Stimulated activated memory B cell treated with anti-CD40 and anti-IgM and Interleukin-4, amounts not matched to agents 10 μg/mL and 1 μg/mL and 100 μg/mL, for 72 hours (primary cell): ENCODE measurements around the gene CTNNA3.

Experiments
- ATAC-seq: fragments of 150-1000 bp; cut with Tn5 transposase; 2 replicates; pipeline ENCODE4 v1.10.0; 2021
- H3K27ac Mint-ChIP-seq: one replicate; pipeline ENCODE4 v1.8.0; 2022; ENCODE audit warnings: mild to moderate bottlenecking, mixed read lengths
- H3K27me3 Mint-ChIP-seq: one replicate; pipeline ENCODE4 v1.8.0; 2022; ENCODE audit warnings: mixed read lengths
- H3K36me3 Mint-ChIP-seq: one replicate; pipeline ENCODE4 v1.8.0; 2022; ENCODE audit warnings: mixed read lengths
- H3K4me1 Mint-ChIP-seq: one replicate; pipeline ENCODE4 v1.8.0; 2022; ENCODE audit warnings: mixed read lengths
- H3K4me3 Mint-ChIP-seq: one replicate; pipeline ENCODE4 v1.8.0; 2022; ENCODE audit warnings: mild to moderate bottlenecking, moderate library complexity, mixed read lengths
- H3K9me3 Mint-ChIP-seq: one replicate; pipeline ENCODE4 v1.8.0; 2022; ENCODE audit warnings: mixed read lengths

The CTNNA3 gene

DNA sequence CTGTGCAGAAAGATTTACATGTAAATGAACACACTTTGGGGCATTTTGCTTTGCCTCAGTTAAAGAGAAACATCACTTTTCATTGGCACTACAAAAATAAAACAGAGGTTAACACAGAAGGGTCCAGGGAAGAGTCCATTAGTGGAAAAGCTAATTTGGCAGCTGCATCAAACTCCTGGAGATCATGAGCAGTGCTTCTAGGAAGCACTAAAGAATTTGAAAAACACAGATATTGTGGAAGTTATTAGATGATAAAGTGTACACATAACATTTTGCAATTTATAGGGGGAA is 608.9 kb downstream of the CTNNA3 start:
- Mint-ChIP-seq H3K4me3 (no peak overlapping the region), H3K36me3 (no peaks in the 10 kb centered on the region), H3K4me1 (no peaks in the 10 kb centered on the region), H3K27ac (no peak overlapping the region), H3K27me3 (no peaks in the 10 kb centered on the region), H3K9me3 (no peaks in the 10 kb centered on the region)
- no peak for ATAC-seq

DNA sequence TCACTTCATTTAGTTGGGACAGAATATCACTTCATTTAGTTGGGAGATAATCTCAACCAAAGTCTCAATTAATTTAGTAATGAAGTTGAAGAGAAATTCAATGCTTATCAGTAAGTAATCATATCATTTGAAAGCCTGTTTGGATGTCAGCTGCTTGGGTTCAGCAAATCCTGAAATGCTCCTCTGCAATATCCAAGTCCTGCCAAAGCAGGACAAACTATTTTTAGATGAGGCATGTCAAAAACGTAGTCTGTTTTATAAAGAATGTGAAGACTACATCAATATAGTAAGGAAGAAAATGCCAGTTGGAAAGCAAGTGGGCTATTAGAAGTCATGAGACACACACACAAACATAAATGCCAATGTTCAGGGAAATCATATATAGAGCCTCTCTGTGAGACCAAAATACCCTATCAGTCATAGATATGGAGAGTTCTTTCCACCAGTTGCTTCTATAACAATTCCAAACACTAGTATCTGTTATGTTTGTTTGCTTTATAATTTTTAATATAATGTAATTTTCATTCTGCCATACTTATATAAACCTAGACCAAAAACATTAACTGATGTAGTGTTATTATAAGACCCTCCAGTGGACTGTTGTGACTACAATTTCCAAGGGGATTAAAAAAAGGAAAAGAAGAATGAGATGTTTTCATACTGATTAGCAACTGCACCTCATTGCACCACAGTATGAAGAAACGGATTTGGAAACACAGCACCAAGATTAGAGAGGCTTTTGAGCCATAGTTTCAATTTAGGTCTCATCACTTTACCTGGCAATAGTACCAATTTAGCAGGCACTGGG is 609.5 kb downstream of the CTNNA3 start:
- Mint-ChIP-seq H3K4me3 (no peak overlapping the region), H3K9me3 (no peaks in the 10 kb centered on the region), H3K27ac (no peak overlapping the region), H3K4me1 (no peaks in the 10 kb centered on the region), H3K36me3 (no peaks in the 10 kb centered on the region), H3K27me3 (no peaks in the 10 kb centered on the region)
- ATAC-seq = no peak

GRCh38 chr10:67079126-67079525 is 616.9 kb downstream of the CTNNA3 start:
- H3K27ac Mint-ChIP-seq = no peak overlapping the region
- H3K27me3 Mint-ChIP-seq = no peaks in the 10 kb centered on the region
- no peaks in the 10 kb centered on the region for H3K9me3 Mint-ChIP-seq
- H3K36me3 Mint-ChIP-seq = no peaks in the 10 kb centered on the region
- ATAC-seq = no peak
- no peaks in the 10 kb centered on the region for H3K4me1 Mint-ChIP-seq
- H3K4me3 Mint-ChIP-seq = no peak overlapping the region

- no peak overlapping the region for H3K27ac Mint-ChIP-seq
- H3K4me1 Mint-ChIP-seq = no peaks in the 10 kb centered on the region
- H3K36me3 Mint-ChIP-seq = no peaks in the 10 kb centered on the region
- no peak overlapping the region for H3K4me3 Mint-ChIP-seq
- H3K9me3 Mint-ChIP-seq = peaks cover 2% of the 10 kb centered on the region
- ATAC-seq = no peak
- no peaks in the 10 kb centered on the region for H3K27me3 Mint-ChIP-seq
Measured at GRCh38 chr10:67077376-67077775, 618.6 kb downstream of the CTNNA3 start.

DNA sequence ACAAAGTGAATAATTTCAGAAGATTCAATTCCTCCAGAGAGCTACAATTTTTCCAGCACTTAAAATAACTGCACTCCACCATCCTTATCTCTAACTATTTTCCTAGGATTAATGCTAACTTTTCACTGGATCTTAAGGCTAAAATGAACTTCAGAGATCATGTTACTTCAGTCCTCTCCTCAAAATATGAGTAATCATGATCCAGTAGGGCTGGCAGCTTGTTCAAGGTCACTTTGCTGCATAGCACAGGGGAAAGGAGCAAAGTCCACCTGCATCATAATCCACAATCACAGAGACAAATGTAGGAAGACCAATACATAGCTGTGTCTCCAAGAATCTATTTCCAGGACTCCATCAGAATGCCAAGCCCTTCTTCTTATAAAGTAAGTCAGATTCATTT is 619.9 kb downstream of the CTNNA3 start:
- Mint-ChIP-seq H3K27ac (no peak overlapping the region), H3K36me3 (no peaks in the 10 kb centered on the region), H3K9me3 (peaks cover 2% of the 10 kb centered on the region), H3K4me1 (no peaks in the 10 kb centered on the region), H3K4me3 (no peak overlapping the region), H3K27me3 (no peaks in the 10 kb centered on the region)
- ATAC-seq = no peak

DNA sequence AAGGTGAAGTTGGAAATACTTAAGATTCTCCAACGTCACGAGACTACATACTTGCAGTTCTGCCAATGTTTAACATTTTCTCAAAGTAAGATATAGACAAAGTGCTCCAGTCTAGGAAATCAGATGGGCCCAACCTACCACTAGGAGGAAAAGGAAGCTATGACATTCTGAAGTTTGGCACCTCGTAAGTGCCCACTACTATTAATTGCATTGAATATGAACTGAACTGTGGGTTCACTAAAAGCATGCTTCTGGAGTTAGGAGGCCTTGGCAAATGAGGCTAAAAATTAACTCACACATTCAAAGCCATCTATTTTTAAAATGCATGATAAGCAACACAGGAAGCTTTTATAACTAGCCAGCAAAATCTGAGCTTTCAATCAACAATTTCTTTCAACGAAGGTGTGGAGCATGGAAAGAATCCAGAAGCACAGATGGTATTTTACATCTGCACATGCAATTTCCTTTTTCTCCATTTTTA is 620.5 kb downstream of the CTNNA3 start:
- no peak overlapping the region for H3K4me3 Mint-ChIP-seq
- no peak overlapping the region for H3K27ac Mint-ChIP-seq
- H3K9me3 Mint-ChIP-seq = peaks cover 2% of the 10 kb centered on the region
- no peaks in the 10 kb centered on the region for H3K4me1 Mint-ChIP-seq
- H3K27me3 Mint-ChIP-seq = no peaks in the 10 kb centered on the region
- no peaks in the 10 kb centered on the region for H3K36me3 Mint-ChIP-seq
- no peak for ATAC-seq

- Mint-ChIP-seq H3K4me1 (no peaks in the 10 kb centered on the region), H3K36me3 (no peaks in the 10 kb centered on the region), H3K9me3 (peaks cover 7% of the 10 kb centered on the region), H3K4me3 (no peak overlapping the region), H3K27ac (no peak overlapping the region), H3K27me3 (no peaks in the 10 kb centered on the region)
- no peak for ATAC-seq
Measured at GRCh38 chr10:67072654-67073053, 623.3 kb downstream of the CTNNA3 start.

DNA sequence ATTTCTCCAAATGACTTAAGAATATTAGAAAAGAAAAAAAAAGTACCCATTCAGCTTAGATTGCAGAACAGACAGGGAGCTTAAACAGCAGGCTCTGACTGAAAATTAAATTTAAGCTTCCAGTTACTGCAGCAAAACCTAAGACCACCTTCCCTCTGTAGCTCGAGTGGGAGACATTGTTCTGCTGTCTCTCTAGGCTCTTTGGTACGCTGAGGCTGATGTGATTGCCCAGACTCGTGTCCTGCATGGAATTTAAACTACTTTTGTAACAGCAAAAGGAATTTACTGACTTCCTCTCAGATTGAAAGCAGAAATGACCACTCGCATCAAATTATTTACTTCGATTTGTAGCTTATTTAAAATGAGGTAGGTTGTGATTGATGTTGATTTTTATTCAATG is 645.6 kb downstream of the CTNNA3 start:
- Mint-ChIP-seq H3K4me3 (no peak overlapping the region), H3K4me1 (no peaks in the 10 kb centered on the region), H3K27ac (no peak overlapping the region), H3K36me3 (no peaks in the 10 kb centered on the region), H3K27me3 (no peaks in the 10 kb centered on the region), H3K9me3 (no peaks in the 10 kb centered on the region)
- ATAC-seq = no peak

DNA sequence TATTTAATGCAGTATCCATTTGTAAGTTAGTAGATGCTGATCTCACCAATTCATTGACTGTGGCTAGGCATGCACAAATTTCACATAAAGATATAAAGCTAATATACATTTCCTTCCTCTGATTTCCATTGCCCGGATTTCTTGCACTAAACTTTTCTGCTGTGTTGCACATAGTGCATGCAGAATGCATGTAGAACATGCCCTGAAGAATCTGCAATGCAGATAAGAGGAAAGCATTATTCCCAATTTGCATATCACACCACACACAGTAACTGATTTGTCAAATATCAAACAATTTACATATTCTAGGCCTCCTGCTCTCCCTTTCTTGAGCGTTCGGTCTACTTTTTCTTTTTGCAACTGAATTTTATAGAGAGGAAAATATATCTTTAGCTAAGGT is 646.0 kb downstream of the CTNNA3 start:
- no peaks in the 10 kb centered on the region for H3K36me3 Mint-ChIP-seq
- no peak overlapping the region for H3K27ac Mint-ChIP-seq
- H3K27me3 Mint-ChIP-seq = no peaks in the 10 kb centered on the region
- no peaks in the 10 kb centered on the region for H3K9me3 Mint-ChIP-seq
- no peak for ATAC-seq
- H3K4me1 Mint-ChIP-seq = no peaks in the 10 kb centered on the region
- no peak overlapping the region for H3K4me3 Mint-ChIP-seq

DNA sequence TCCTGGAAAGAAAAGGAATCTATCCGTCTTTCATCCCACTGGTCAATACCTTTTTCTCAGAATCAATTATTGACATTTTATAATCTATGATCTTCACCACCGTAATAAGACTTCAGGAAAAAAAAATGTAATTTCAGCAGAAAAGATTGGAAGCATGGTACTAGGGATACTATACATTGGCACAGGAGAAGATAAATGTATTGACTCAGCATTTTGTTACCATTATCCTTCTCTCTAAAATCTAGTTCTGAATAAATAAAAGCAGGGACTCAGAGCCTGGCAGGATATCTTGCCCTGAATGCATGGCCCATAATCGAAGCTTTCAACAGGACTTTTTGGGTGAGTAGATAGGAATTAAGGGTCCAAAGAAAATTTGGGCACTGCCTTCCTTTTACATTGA is 649.5 kb downstream of the CTNNA3 start:
- Mint-ChIP-seq H3K27me3 (no peaks in the 10 kb centered on the region), H3K36me3 (no peaks in the 10 kb centered on the region), H3K4me3 (no peak overlapping the region), H3K9me3 (no peaks in the 10 kb centered on the region), H3K4me1 (no peaks in the 10 kb centered on the region), H3K27ac (no peak overlapping the region)
- ATAC-seq = no peak

- H3K36me3 Mint-ChIP-seq = no peaks in the 10 kb centered on the region
- no peaks in the 10 kb centered on the region for H3K4me1 Mint-ChIP-seq
- no peak for ATAC-seq
- H3K27ac Mint-ChIP-seq = no peak overlapping the region
- no peak overlapping the region for H3K4me3 Mint-ChIP-seq
- H3K27me3 Mint-ChIP-seq = no peaks in the 10 kb centered on the region
- H3K9me3 Mint-ChIP-seq = no peaks in the 10 kb centered on the region
Measured at GRCh38 chr10:67045404-67045803, 650.6 kb downstream of the CTNNA3 start.

DNA sequence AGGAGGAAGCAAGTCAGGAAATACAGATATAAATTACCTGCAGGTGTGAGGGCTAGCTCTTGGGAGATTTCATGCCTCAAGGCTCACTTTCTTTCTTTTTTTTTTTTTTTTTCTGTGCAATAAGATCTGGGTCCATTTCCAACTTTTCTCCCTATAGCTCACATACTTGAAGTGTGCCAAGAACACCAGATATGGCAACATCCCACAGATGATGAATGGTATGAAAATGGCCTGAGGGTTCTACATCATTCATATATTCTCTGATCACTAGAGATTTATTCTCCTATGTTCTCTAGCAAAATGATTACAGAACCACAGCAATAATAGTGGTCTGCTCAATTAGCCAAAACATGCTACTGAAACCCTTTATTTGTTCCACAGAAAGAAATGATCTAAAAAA is 653.0 kb downstream of the CTNNA3 start:
- Mint-ChIP-seq H3K36me3 (no peaks in the 10 kb centered on the region), H3K27ac (no peak overlapping the region), H3K4me3 (no peak overlapping the region), H3K9me3 (no peaks in the 10 kb centered on the region), H3K4me1 (no peaks in the 10 kb centered on the region), H3K27me3 (no peaks in the 10 kb centered on the region)
- ATAC-seq = no peak

DNA sequence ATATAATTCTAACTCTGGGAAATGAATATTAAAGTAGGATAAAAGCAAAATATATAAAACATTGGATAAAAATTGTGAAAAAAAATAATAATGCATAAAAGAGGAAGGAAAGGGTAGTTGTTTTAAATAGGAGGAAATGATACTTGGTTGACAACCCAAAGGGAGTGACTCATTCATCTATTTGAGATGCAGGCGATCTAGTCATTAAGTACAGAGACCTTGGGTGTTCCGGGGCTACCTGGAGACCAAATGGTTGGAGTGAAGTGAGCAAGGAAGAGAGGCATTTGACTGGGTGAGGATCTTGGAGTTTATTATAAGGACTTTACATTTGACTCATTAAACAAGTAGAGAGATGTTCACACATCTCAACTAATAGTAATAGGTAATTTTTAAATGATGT is 659.2 kb downstream of the CTNNA3 start:
- ATAC-seq = no peak
- no peak overlapping the region for H3K4me3 Mint-ChIP-seq
- no peak overlapping the region for H3K27ac Mint-ChIP-seq
- H3K27me3 Mint-ChIP-seq = no peaks in the 10 kb centered on the region
- no peaks in the 10 kb centered on the region for H3K36me3 Mint-ChIP-seq
- H3K4me1 Mint-ChIP-seq = no peaks in the 10 kb centered on the region
- H3K9me3 Mint-ChIP-seq = peaks cover 4% of the 10 kb centered on the region

DNA sequence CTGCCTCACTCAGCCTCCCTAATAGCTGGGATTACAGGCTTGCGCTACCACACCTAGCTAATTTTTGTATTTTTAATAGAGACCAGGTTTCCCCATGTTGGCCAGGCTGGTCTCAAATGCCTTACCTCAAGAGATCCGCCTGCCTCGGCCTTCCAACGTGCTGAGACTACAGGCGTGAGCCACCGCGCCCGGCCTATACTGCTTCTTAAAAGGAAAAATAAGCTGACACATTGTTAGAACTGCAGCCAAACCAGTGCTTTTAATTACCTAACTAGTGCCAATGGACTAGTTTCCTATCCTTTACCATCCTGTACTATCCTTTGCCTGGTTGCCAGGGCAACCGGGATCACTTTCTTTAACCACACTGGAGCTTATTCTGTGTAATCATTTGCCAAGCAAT is 662.1 kb downstream of the CTNNA3 start:
- Mint-ChIP-seq H3K27ac (no peak overlapping the region), H3K9me3 (peaks cover 4% of the 10 kb centered on the region), H3K36me3 (no peaks in the 10 kb centered on the region), H3K4me3 (no peak overlapping the region), H3K27me3 (no peaks in the 10 kb centered on the region), H3K4me1 (no peaks in the 10 kb centered on the region)
- ATAC-seq = no peak

GRCh38 chr10:67022099-67022498 is 673.9 kb downstream of the CTNNA3 start:
- Mint-ChIP-seq H3K4me1 (no peaks in the 10 kb centered on the region), H3K27me3 (no peaks in the 10 kb centered on the region), H3K36me3 (no peaks in the 10 kb centered on the region), H3K4me3 (no peak overlapping the region), H3K27ac (no peak overlapping the region), H3K9me3 (no peaks in the 10 kb centered on the region)
- ATAC-seq = no peak

DNA sequence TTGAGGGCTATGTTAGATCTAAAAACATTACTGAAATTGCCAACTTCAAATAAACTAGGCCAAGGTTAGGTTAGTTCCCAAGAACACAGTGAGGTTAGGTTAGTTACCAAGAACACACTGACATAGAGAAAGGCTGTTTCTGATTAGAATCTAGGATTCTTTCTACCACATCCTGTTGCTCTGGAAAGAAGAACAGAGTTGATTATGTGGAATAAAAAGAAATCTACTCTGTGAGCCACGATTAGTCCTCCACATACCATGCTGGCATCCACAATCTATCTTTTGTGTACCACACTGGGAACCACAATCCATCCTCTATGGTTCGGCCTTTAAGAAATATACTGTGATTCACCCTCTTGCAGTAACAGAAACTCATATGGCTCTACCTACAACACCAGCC is 678.8 kb downstream of the CTNNA3 start:
- Mint-ChIP-seq H3K4me1 (no peaks in the 10 kb centered on the region), H3K27me3 (no peaks in the 10 kb centered on the region), H3K4me3 (no peak overlapping the region), H3K36me3 (no peaks in the 10 kb centered on the region), H3K9me3 (peaks cover 3% of the 10 kb centered on the region), H3K27ac (no peak overlapping the region)
- ATAC-seq = no peak

DNA sequence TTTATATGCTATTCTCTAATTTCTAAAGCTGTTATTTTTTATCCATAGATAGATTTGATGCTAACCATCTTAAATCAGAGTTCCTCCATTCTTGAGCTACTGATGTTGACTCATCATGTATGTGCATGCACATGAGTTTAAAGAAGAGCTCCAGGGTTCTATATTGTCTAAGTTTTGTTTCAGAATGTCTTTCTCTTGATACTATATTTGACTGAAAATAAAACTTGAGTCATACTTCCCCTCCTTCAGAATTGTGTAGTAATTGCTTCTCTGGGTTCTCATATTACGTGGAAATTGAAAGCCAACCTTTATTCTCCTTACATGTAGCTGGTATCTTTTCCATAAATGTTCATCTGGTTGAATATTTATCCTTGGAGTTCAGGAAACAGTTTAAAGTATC is 680.8 kb downstream of the CTNNA3 start:
- Mint-ChIP-seq H3K4me3 (no peak overlapping the region), H3K27ac (no peak overlapping the region), H3K27me3 (no peaks in the 10 kb centered on the region), H3K9me3 (peaks cover 3% of the 10 kb centered on the region), H3K36me3 (no peaks in the 10 kb centered on the region), H3K4me1 (no peaks in the 10 kb centered on the region)
- ATAC-seq = no peak
